RCC 7860 (cell line): ENCODE data around the gene ELL.
"Not testable (repeated sequence)": the region's sequence is repeated elsewhere in the genome, so short reads cannot be mapped to it uniquely, and the experiment has no call there.

ENCODE experiments used
- DNase-seq: peaks from one replicate; pipeline ENCODE4 v3.0.0-alpha.2; 2015; ENCODE audit warnings: low spot score
- FAIRE-seq: peaks from 2 replicates; lab custom pipeline; 2012; peaks lifted over from hg19 to GRCh38; lab: Jason Lieb, UNC

Gene ELL

GRCh38 chr19:18414504-18415177 is 107.2 kb downstream of the ELL start:
- FAIRE-seq (peak; percentile 5), DNase-seq (peak; percentile 49)

GRCh38 chr19:18412610-18413239 is 109.1 kb downstream of the ELL start:
- FAIRE-seq = no peak
- no peak for DNase-seq

GRCh38 chr19:18408053-18408476 is 113.8 kb downstream of the ELL start:
- FAIRE-seq (peak; percentile 91), DNase-seq (peak; percentile 84)

- DNase-seq (no peak), FAIRE-seq (no peak)
Measured at GRCh38 chr19:18406749-18407148, 115.1 kb downstream of the ELL start.

GRCh38 chr19:18405754-18406153 is 116.1 kb downstream of the ELL start:
- not testable (repeated sequence) for DNase-seq, FAIRE-seq

- peak; percentile 55 for FAIRE-seq
- DNase-seq = not testable (repeated sequence)
Measured at GRCh38 chr19:18402455-18403248, 119.2 kb downstream of the ELL start.

GRCh38 chr19:18401580-18402112 is 120.2 kb downstream of the ELL start:
- FAIRE-seq = no peak
- DNase-seq = peak; percentile 41

- DNase-seq (peak; percentile 31), FAIRE-seq (no peak)
Measured at GRCh38 chr19:18399008-18399407, 122.9 kb downstream of the ELL start.

GRCh38 chr19:18397242-18398202 is 124.3 kb downstream of the ELL start, which contains the start of gene LRRC25:
TSS of gene LRRC25 (minus strand) at chr19:18397622. CDS start at chr19:18396963, 659 bp downstream.
- FAIRE-seq = no peak
- no peak for DNase-seq

- DNase-seq (no peak), FAIRE-seq (no peak)
Measured at GRCh38 chr19:18396471-18397241, 125.2 kb downstream of the ELL start.

- no peak for DNase-seq
- FAIRE-seq = no peak
Measured at GRCh38 chr19:18393836-18394235, 128.0 kb downstream of the ELL start.

- FAIRE-seq (no peak), DNase-seq (no peak)
Measured at GRCh38 chr19:18392926-18393325, 128.9 kb downstream of the ELL start.
